Measurements from ENCODE around the gene PELO.

DNA sequence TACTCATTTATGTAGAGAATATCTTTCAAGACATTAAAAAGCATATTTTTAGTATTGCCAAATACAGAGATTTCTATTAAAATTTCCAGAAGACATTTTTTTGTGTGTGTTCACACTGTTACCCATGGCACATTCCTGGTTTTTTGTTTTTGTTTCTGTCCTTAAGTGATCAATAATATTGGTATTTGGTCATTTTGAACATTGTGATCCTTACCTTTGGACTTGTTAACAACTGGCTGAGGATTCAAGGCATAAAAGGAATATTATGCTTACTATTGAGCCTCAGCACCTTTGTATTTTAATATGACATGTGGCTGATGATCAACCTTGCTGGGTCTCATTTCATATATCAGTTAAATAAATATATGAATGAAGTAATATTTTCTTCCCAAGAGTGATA is 41.9 kb downstream of the PELO start:
- TF ChIP-seq, protein P1, sequence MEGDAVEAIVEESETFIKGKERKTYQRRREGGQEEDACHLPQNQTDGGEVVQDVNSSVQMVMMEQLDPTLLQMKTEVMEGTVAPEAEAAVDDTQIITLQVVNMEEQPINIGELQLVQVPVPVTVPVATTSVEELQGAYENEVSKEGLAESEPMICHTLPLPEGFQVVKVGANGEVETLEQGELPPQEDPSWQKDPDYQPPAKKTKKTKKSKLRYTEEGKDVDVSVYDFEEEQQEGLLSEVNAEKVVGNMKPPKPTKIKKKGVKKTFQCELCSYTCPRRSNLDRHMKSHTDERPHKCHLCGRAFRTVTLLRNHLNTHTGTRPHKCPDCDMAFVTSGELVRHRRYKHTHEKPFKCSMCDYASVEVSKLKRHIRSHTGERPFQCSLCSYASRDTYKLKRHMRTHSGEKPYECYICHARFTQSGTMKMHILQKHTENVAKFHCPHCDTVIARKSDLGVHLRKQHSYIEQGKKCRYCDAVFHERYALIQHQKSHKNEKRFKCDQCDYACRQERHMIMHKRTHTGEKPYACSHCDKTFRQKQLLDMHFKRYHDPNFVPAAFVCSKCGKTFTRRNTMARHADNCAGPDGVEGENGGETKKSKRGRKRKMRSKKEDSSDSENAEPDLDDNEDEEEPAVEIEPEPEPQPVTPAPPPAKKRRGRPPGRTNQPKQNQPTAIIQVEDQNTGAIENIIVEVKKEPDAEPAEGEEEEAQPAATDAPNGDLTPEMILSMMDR (IDR thresholded peaks at IDR 0.05; ENCODE audit: low read depth, low read length): no peak
- no peak for TF ChIP-seq POLR2A (IDR thresholded peaks at IDR 0.05; ENCODE audit: extremely low read depth, insufficient read length)
- TF ChIP-seq MYC (IDR thresholded peaks at IDR 0.05; ENCODE audit: low read depth, low read length): no peak
- TF ChIP-seq, protein P2, sequence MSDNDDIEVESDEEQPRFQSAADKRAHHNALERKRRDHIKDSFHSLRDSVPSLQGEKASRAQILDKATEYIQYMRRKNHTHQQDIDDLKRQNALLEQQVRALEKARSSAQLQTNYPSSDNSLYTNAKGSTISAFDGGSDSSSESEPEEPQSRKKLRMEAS (IDR thresholded peaks at IDR 0.05; ENCODE audit: low read depth, low read length): no peak
